GM10266 (cell line): Measurements from ENCODE around the gene FOLR2.
"Not testable (repeated sequence)": the region's sequence is repeated elsewhere in the genome, so short reads cannot be mapped to it uniquely, and the experiment has no call there.

Experiments used
- DNase-seq: peaks from one replicate; pipeline ENCODE4 v3.0.0; 2012; ENCODE audit errors: extremely low spot score
- TF ChIP-seq, protein P1 (sequence below): IDR thresholded peaks from 2 replicates; pipeline ENCODE4 v1.5.1; 2012; ENCODE audit warnings: mild to moderate bottlenecking, low read depth; ENCODE audit not compliant: control insufficient read depth, insufficient read depth; ENCODE audit errors: missing control alignments

The FOLR2 gene

DNA sequence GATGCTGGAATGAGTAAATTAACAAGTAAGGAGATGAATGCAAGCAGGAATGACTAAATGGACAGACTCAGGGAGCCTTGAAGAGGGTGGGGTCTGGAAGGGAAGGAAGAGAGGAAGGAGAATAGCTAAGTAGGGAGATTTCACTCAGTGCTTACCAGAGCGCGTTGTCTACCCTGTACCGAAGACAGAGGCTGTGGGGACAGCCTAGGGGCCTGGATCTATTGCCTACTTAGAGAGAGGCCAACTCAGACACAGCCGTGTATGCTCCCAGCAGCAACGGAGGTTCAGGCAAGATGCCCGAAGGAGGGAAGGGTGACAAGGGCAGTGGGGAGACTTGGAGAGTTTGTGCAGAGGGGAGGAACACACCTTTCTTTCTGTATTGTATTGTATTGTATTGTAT, at the start of gene FOLR2:
FOLR2 (plus strand) TSS at position 157 of the 400 bp plus-strand sequence. CDS start 1,791 bp downstream, outside the sequence.
- TF ChIP-seq, protein P1, sequence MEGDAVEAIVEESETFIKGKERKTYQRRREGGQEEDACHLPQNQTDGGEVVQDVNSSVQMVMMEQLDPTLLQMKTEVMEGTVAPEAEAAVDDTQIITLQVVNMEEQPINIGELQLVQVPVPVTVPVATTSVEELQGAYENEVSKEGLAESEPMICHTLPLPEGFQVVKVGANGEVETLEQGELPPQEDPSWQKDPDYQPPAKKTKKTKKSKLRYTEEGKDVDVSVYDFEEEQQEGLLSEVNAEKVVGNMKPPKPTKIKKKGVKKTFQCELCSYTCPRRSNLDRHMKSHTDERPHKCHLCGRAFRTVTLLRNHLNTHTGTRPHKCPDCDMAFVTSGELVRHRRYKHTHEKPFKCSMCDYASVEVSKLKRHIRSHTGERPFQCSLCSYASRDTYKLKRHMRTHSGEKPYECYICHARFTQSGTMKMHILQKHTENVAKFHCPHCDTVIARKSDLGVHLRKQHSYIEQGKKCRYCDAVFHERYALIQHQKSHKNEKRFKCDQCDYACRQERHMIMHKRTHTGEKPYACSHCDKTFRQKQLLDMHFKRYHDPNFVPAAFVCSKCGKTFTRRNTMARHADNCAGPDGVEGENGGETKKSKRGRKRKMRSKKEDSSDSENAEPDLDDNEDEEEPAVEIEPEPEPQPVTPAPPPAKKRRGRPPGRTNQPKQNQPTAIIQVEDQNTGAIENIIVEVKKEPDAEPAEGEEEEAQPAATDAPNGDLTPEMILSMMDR = no peak
- no peak for DNase-seq

DNA sequence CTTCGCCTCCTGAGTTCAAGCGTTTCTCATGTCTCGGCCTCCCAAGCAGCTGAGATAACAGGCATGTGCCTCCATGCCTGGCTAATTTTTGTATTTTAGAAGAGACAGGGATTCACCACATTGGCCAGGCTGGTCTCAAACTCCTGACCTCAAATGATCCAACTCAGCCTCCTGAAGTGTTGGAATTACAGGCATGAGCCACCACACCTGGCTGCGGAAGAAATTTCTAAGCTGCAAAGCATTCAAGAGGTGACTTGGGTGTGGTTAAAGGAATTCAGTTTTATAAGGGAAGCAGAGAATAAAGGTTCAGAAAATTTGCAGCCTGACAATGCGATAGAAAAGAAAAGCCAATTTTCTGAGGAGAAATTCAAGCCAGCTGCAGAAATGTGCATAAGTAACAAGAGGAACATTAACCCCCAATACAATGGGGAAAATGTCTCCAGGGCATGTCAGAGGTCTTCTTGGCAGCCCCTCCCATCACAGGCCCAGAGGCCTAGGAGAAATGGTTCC, 47.5 kb upstream of the FOLR2 start:
- DNase-seq = not testable (repeated sequence)

DNA sequence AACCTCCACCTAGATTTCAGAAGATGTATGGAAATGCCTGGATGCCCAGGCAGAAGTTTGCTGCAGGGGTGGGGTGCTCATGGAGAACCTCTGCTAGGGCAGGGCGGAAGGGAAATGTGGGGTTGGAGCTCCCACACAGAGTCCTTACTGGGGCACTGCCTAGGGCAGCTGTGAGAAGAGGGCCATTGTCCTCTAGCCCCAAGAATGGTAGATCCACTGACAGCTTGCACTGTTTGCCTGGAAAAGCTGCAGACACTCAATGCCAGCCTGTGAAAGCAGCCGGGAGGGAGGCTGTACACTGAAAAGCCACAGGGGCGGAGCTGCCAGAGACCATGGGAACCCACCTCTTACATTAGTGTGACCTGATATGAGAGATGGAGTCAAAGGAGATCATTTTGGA, 46.8 kb upstream of the FOLR2 start:
- not testable (repeated sequence) for DNase-seq

DNA sequence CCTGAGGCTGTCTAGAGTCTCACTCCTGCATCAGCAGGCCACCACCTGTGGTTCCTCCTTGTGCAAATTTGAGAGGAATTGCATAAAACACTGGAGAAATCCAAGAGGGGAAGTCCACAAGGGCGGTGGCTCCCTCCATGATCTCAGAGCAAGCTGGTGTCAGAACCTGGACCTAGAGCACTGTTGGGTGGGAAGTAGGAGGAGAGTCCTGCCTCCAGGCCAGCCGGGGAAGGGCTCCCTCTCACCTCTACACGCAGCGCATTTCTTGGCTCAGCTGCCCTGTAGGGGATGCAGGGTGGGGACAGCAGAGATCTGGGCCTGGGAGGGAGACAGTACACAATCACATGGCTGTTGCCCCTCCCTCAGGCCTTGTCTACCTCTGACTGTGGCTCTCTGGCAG, 44.6 kb upstream of the FOLR2 start:
- not testable (repeated sequence) for DNase-seq

DNA sequence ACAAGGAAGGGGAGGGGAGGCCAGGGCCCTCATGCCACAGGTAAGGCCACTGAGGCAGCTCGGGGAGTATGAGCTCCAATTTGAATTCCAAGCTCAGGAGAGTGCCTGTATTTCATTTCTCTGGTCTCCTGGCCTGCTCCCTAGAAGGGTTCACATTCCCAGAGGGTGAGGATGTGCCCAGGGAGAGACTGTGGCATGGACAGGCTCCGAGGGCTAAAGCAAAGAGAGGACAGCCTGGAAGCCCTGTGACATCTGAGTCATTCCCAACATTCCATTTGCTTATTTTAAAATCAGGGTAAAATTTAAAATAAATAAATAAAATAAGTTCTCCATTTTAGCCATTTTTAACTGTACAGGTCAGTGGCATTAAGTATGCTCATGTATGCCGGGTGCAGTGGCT, 43.3 kb upstream of the FOLR2 start:
- DNase-seq = no peak
- TF ChIP-seq, protein P1 = no peak

DNA sequence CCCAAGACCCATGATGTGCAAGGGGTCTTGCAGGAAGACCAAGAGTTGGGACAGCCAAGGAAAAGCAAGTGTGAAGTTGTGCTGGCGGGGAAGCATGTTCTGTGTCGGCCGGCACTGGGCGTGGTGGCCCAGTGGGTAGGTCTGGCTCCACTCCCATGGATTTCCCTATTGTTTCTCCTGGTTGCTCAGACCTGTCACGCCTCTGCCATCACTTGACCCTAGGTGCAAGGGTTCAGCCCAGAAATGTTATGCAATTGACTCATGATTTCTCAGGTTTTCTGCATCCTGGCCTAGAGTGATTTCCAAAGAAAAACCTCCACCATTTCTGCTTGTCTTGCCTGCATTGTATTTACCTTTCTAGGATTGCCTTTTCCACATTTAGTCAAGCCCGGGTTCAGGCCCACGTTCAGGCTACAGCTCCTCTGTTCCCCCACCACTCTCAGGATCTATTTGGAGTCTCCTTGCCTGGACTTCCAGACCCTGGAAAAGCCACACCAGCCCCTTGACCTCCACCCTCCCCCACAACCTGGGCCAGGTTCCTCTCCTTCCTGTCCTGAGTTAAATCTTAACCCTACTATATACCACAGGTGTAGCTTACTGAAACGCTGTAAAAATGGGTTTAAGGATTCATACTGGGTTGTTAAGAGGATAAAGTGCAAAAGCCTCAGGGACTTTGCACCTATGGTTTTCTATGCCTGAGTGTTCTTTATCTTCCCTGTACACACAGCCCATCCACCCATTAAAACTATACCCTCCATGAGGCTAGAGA, 42.1 kb upstream of the FOLR2 start:
- no peak for DNase-seq
- TF ChIP-seq, protein P1 = no peak

DNA sequence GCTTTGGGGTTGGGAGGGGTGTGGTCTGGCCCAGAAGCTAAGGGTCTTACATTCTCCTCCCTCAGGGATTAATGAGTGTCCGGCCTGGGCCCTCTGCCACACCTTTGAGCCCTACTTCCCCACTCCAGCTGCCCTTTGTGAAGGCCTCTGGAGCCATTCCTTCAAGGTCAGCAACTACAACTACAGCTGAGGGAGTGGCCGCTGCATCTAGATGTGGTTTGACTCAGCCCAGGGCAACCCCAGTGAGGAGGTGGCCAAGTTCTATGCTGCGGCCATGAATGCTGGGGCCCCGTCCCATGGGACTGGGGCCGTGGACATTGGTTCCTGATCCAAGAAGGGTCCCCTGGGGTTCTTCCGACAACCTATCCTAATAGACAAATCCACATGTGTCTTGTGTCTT, 38.9 kb upstream of the FOLR2 start:
- TF ChIP-seq, protein P1 = no peak
- no peak for DNase-seq

DNA sequence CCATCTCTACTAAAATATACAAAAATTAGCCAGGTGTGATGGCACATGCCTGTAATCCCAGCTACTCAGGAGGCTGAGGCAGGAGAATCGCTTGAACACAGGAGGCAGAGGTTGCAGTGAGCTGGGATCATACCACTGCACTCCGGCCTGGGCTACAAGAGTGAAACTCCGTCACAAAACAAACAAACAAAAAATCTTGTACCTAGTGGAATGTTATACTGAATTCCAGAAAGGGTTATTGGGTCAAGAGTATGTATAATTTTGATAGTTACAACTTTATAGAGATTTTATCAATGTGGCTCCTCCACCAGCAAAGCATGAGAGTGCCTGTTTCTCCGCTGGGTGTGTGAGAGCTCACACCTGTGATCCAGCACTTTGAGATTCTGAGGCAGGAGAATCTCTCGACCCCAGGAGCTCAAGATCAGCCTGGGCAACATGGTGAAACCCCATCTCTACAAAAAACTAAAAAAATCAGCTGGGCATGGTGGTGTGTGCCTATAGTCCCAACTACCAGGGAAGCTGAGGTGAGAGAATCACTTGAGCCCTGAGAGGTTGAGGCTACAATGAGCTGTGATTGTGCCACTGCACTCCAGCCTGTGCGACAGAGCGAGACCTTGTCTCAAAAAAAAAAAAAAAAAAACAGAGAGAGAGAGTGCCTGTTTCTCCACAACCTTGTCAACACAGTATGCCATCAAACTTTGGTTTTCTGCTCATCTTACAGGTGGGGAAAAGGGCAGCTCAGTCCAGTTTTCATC, 37.4 kb upstream of the FOLR2 start:
- no peak for DNase-seq
- TF ChIP-seq, protein P1 = no peak

DNA sequence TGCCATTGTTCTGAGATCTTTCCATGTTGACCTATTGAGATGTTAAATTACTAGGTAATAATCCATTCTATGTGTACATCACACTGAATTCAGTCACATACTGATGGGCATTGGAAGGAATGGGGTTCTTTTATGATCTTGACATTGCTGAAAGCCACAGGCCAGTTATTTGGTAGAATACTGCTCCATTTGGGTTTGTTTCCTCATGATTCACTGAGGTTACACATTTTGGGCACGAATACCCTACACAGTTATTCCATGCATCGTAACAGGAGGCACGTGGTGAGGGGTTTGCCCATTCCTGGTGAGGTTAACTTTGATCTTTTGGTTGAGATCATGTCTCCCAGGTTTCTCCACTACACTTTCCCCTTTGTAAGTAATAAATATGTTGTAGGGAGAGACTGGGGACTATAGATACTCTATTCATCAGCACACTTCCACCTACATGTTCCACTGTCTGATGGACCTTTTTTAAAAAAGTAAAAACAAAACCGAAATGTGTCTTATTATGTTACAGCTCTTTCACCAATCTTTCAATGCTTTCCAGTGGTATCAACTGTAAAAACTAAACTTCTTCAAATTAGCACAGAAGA, 36.7 kb upstream of the FOLR2 start:
- TF ChIP-seq, protein P1 = no peak
- DNase-seq = no peak

DNA sequence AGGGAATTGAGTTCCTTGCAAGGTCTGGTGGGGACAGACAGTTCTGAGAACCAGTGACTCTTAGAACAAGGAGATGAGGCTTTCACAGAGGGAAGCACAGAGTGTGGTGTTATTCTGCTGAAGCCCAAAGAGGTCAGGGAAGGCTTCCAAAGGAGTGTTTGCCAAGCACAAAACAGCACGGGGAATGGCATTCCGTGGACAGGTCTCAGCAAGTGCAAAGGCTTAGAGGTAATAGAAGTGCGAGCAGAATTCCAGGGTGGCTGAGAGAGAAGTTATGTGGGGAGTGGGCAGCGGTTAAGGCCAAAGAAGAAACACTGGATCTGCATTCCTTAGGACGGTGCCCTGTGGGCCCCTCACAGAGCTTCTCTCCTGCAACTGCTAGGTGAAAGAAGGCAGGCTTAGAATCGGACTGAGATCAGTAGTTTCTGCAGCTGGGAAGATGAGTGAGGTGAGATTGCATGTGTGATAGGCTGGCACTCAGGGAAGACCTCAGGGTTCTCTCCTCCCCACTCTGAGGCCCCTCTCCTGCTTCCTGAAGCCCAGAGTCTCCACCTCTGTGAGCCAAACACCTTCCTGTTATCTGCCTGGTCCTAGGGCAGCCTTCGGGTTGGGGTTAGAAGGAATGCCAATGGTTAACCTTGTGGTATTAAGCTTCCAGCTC, 35.6 kb upstream of the FOLR2 start:
- not testable (repeated sequence) for DNase-seq
